ENCODE results near the gene ABTB2. TPM values are rescaled to one million over a fixed set of nuclear protein-coding genes. Genes with fewer than 3 reads are reported as not detected.
A peak's percentile ranks its signal among the peaks of the same experiment; 100 is the strongest.

The ABTB2 gene
- total RNA-seq, 4 donors from 2014 or later = 2.9 to 8.2 (median 6.6) TPM

GRCh38 chr11:34224434-34224966, 133.3 kb downstream of the ABTB2 start:
- Histone ChIP-seq H3K36me3 (peaks cover 0 to 2% of the 10 kb centered on the region in 2 donors), H3K27me3 (no peaks in the 10 kb centered on the region), H3K27ac (no peak overlapping the region), H3K4me3 (no peak overlapping the region), H3K4me1 (no peaks in the 10 kb centered on the region), H3K9me3 (no peaks in the 10 kb centered on the region)
- TF ChIP-seq CTCF (IDR thresholded peaks at IDR 0.05) (no peak), POLR2A (IDR thresholded peaks at IDR 0.05) (no peak)
- DNase-seq = no peak
- intact Hi-C loops (cut with DNase I; ENCODE audit: low total_unique reads) = no loop called here

DNA sequence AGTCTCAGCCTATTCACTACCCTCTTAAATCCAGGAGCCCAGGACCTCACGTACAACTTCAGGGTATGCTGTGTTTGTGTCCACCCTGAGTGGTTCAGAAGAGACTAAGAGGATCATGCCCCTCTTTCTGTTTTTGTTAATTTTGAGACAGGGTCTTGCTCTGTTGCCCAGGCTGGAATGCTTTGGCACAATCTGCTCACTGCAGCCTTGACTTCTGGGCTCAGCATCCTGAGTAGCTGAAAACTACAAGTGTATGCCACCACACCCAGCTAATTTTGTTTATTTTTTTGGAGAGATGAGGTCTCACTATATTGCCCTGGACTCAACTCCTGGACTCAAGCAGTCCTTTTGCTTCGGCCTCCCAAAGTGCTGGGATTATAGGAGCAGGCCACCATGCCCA, 133.9 kb downstream of the ABTB2 start:
- no peak for DNase-seq
- Histone ChIP-seq H3K4me1 (no peaks in the 10 kb centered on the region), H3K36me3 (peaks cover 0 to 2% of the 10 kb centered on the region in 2 donors), H3K27ac (peak overlapping the region in 1 of 2 donors; percentile 63), H3K9me3 (no peaks in the 10 kb centered on the region), H3K4me3 (no peak overlapping the region), H3K27me3 (no peaks in the 10 kb centered on the region)
- TF ChIP-seq POLR2A (IDR thresholded peaks at IDR 0.05) (no peak), CTCF (IDR thresholded peaks at IDR 0.05) (no peak)
- intact Hi-C loops (cut with DNase I; ENCODE audit: low total_unique reads) = no loop called here

DNA sequence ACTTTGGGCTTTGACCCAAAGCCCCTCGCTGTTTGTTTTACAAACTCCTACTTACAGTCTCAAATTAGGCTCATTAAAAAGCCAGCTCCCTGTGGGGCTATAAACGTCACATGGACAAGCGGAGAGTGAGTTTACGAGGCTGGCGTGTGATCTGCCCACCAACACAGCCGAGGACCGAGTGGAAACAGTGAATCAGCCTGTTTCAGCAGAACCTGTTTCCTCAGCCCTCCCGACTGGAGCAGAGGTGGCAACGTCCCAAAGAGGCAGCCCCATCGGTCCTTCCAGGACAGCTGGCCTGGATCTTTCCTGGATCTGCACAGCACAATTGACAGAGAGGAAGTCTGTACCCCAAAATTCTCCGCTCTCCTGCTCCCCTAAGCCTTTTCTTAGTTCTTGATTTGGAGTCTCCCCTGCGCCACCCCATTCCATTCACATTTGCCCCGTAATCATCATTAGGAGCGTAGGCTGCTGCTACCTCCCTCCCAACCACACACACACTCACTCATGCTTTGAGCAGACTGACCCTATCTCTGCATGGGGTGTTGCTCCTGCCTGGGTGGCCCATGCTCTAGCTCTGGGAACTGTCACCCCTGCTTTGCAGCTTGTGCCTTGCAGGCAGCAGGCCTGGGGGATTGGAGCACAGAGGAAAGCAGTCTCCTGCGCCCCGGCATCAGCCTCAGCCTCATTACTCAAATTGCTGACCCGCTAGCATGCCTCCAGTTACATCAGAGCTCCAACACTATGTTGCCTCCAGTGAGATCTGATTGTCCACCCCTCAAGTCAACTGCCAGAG, 134.6 kb downstream of the ABTB2 start:
- H3K27me3 ChIP-seq = no peaks in the 10 kb centered on the region
- H3K4me1 ChIP-seq = no peaks in the 10 kb centered on the region
- peaks cover 0 to 2% of the 10 kb centered on the region in 2 donors for H3K36me3 ChIP-seq
- no peak for TF ChIP-seq POLR2A (IDR thresholded peaks at IDR 0.05)
- TF ChIP-seq CTCF (IDR thresholded peaks at IDR 0.05) = no peak
- no peak overlapping the region for H3K4me3 ChIP-seq
- no peaks in the 10 kb centered on the region for H3K9me3 ChIP-seq
- peak; percentile 85 to 90 for DNase-seq
- H3K27ac ChIP-seq = peak overlapping the region; percentile 63 to 77
- intact Hi-C loops (cut with DNase I; ENCODE audit: low total_unique reads) = no loop called here

- no peak for TF ChIP-seq POLR2A (IDR thresholded peaks at IDR 0.05)
- TF ChIP-seq CTCF (IDR thresholded peaks at IDR 0.05) = no peak
- H3K4me3 ChIP-seq = no peak overlapping the region
- intact Hi-C loops (cut with DNase I; ENCODE audit: low total_unique reads) = no loop called here
- H3K4me1 ChIP-seq = no peaks in the 10 kb centered on the region
- H3K27ac ChIP-seq = peak overlapping the region in 1 of 2 donors; percentile 63
- H3K36me3 ChIP-seq = peaks cover 0 to 2% of the 10 kb centered on the region in 2 donors
- DNase-seq = no peak
- H3K27me3 ChIP-seq = no peaks in the 10 kb centered on the region
- H3K9me3 ChIP-seq = no peaks in the 10 kb centered on the region
Measured at GRCh38 chr11:34222030-34222429, 135.8 kb downstream of the ABTB2 start.

- peak in 1 of 2 donors; percentile 39 for DNase-seq
- no peak overlapping the region for H3K4me3 ChIP-seq
- intact Hi-C loops (cut with DNase I; ENCODE audit: low total_unique reads) = no loop called here
Measured at GRCh38 chr11:34219941-34220370, 137.9 kb downstream of the ABTB2 start.

More at GRCh38 chr11:34219941-34220370, 137.9 kb downstream of the ABTB2 start:
- Histone ChIP-seq H3K27me3 (no peaks in the 10 kb centered on the region), H3K4me1 (no peaks in the 10 kb centered on the region), H3K36me3 (no peaks in the 10 kb centered on the region), H3K27ac (no peak overlapping the region), H3K9me3 (no peaks in the 10 kb centered on the region)
- TF ChIP-seq CTCF (IDR thresholded peaks at IDR 0.05) (no peak), POLR2A (IDR thresholded peaks at IDR 0.05) (no peak)
